Measurements from ENCODE around the gene KMT2E. TPM values are rescaled to one million over a fixed set of nuclear protein-coding genes. Genes with fewer than 3 reads are reported as not detected.

KMT2E gene
- total and polyA plus RNA-seq, 2 donors (not counting 3 experiments of a cell fraction or from before 2014, with no cell fraction given) = 19.0 to 74.8 TPM

DNA sequence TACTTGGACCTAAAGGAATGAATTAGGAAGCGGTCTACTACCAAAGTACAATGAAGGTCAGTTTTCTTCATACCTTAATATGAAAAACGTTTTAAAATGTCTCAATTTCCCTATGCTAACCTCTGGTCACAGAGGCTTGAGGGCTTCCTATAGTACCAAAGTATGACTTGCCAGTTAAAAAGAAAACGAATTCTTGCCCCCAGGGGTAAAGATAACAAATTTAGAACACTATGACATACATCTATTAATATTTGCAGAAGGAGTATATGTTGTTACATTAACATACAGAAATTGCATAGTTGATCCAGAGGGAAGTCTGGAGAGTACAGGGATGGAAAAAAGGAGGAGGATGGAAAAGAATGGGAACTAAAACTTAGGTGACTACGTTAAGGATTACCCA lies 13.8 kb upstream of the KMT2E start:
- ChIA-PET POLR2A (no interaction called here), CTCF (interaction anchor here (0.6 kb wide), 1 partner anchor 82 kb away, joined by 3 read pairs; no protein-coding TSS in a partner anchor)
- no peaks in the 10 kb centered on the region for H3K9me3 ChIP-seq (replicated peaks; ENCODE audit: control insufficient read depth, insufficient read depth, low read length)
- no peaks in the 10 kb centered on the region for H3K9me1 ChIP-seq (replicated peaks; ENCODE audit: control insufficient read depth, extremely low read depth, insufficient read depth, low read length)
- no peaks in the 10 kb centered on the region for H3K27me3 ChIP-seq (ENCODE audit: control insufficient read depth in 2 of 2, insufficient read depth in 2 of 2, low read length in 2 of 2)
- H3K4me3 ChIP-seq (replicated peaks in 1 of 3; ENCODE audit: insufficient read depth in 1 of 3, low read depth in 1 of 3, low read length in 3 of 3) = no peak overlapping the region
- H3K4me1 ChIP-seq (ENCODE audit: control insufficient read depth, extremely low read depth, insufficient read depth, low read length) = peaks cover 18% of the 10 kb centered on the region
- no peak overlapping the region for H3K9ac ChIP-seq (replicated peaks; ENCODE audit: extremely low read depth, insufficient read depth, low read length)
- H3K36me3 ChIP-seq (ENCODE audit: control insufficient read depth in 2 of 2, extremely low read depth in 1 of 2, insufficient read depth in 2 of 2, low read length in 2 of 2) = peaks cover 0 to 5% of the 10 kb centered on the region in 2 experiments
- H2AFZ ChIP-seq (ENCODE audit: low read depth, low read length) = no peak overlapping the region
- H3K4me2 ChIP-seq (ENCODE audit: insufficient read depth, low read length) = no peak overlapping the region
- H3K79me2 ChIP-seq (ENCODE audit: control insufficient read depth, insufficient read depth, low read length) = peaks cover 100% of the 10 kb centered on the region
- peaks cover 15% of the 10 kb centered on the region for H4K20me1 ChIP-seq (replicated peaks; ENCODE audit: control insufficient read depth, extremely low read depth, insufficient read depth, low read length)
- no TSS peak for BruUV-seq (replicated peaks)
- DNase-seq (ENCODE audit: low read depth, low spot score) (no peak), FAIRE-seq (no peak)
- dilution Hi-C loops (cut with MboI; ENCODE audit: extremely low pct_ligation_motif_present, low sequenced_read_pairs) = no loop called here
- intact Hi-C loops (cut with micrococcal nuclease) = no loop called here
- TF ChIP-seq EZH2 (IDR thresholded peaks at IDR 0.05; ENCODE audit: borderline replicate concordance, low read depth, low read length, severe bottlenecking) (no peak), POLR2A (IDR thresholded peaks at IDR 0.05; ENCODE audit: low read depth, low read length) (no peak), FOS (IDR thresholded peaks at IDR 0.05; ENCODE audit: borderline replicate concordance, insufficient read depth, low read length) (no peak)
- no peak overlapping the region for H3K27ac ChIP-seq (ENCODE audit: insufficient read depth, low read depth, low read length)

GRCh38 chr7:105000927-105001336 lies 13.1 kb upstream of the KMT2E start:
- POLR2A ChIA-PET = interaction anchor here (0.9 kb wide), 1 partner anchor 10 kb away, joined by 3 read pairs; no protein-coding TSS in a partner anchor
- dilution Hi-C loops (cut with MboI; ENCODE audit: extremely low pct_ligation_motif_present, low sequenced_read_pairs) = no loop called here
- Histone ChIP-seq H2AFZ (ENCODE audit: low read depth, low read length) (no peak overlapping the region), H3K27me3 (ENCODE audit: control insufficient read depth in 2 of 2, insufficient read depth in 2 of 2, low read length in 2 of 2) (no peaks in the 10 kb centered on the region), H3K9me1 (replicated peaks; ENCODE audit: control insufficient read depth, extremely low read depth, insufficient read depth, low read length) (no peaks in the 10 kb centered on the region), H3K4me3 (replicated peaks in 1 of 3; ENCODE audit: insufficient read depth in 1 of 3, low read depth in 1 of 3, low read length in 3 of 3) (no peak overlapping the region), H4K20me1 (replicated peaks; ENCODE audit: control insufficient read depth, extremely low read depth, insufficient read depth, low read length) (peaks cover 11% of the 10 kb centered on the region), H3K79me2 (ENCODE audit: control insufficient read depth, insufficient read depth, low read length) (peaks cover 100% of the 10 kb centered on the region), H3K36me3 (ENCODE audit: control insufficient read depth in 2 of 2, extremely low read depth in 1 of 2, insufficient read depth in 2 of 2, low read length in 2 of 2) (peaks cover 0 to 5% of the 10 kb centered on the region in 2 experiments), H3K4me2 (ENCODE audit: insufficient read depth, low read length) (no peak overlapping the region), H3K9ac (replicated peaks; ENCODE audit: extremely low read depth, insufficient read depth, low read length) (no peak overlapping the region), H3K9me3 (replicated peaks; ENCODE audit: control insufficient read depth, insufficient read depth, low read length) (no peaks in the 10 kb centered on the region), H3K4me1 (ENCODE audit: control insufficient read depth, extremely low read depth, insufficient read depth, low read length) (peaks cover 18% of the 10 kb centered on the region), H3K27ac (ENCODE audit: insufficient read depth, low read depth, low read length) (no peak overlapping the region)
- BruUV-seq (replicated peaks) = no TSS peak
- no peak for TF ChIP-seq FOS (IDR thresholded peaks at IDR 0.05; ENCODE audit: borderline replicate concordance, insufficient read depth, low read length)
- TF ChIP-seq EZH2 (IDR thresholded peaks at IDR 0.05; ENCODE audit: borderline replicate concordance, low read depth, low read length, severe bottlenecking) = no peak
- TF ChIP-seq MAX (IDR thresholded peaks at IDR 0.05; ENCODE audit: insufficient read depth, insufficient read length) = no peak
- TF ChIP-seq POLR2AphosphoS5 (IDR thresholded peaks at IDR 0.05; ENCODE audit: insufficient read depth, low read depth, low read length) = no peak
- no peak for TF ChIP-seq GATA2 (IDR thresholded peaks at IDR 0.05; ENCODE audit: insufficient read depth, insufficient read length, low read depth, low read length)
- TF ChIP-seq POLR2A (IDR thresholded peaks at IDR 0.05; ENCODE audit: low read depth, low read length) = no peak
- TF ChIP-seq MYC (IDR thresholded peaks at IDR 0.05; ENCODE audit: low read depth, low read length) = no peak
- TF ChIP-seq CTCF (IDR thresholded peaks at IDR 0.05; ENCODE audit: extremely low read depth in 1 of 2, insufficient read depth in 1 of 2, low read depth in 1 of 2, low read length in 2 of 2) = no peak
- no peak for TF ChIP-seq JUN (IDR thresholded peaks at IDR 0.05; ENCODE audit: borderline replicate concordance, insufficient read depth, insufficient read length, low read depth)
- CTCF ChIA-PET = no interaction called here
- intact Hi-C loops (cut with micrococcal nuclease) = no loop called here
- no peak for FAIRE-seq
- no peak for DNase-seq (ENCODE audit: low read depth, low spot score)

Data from endothelial cell of umbilical vein (primary cell).